HG03439 (cell line): ENCODE measurements around the gene GSK3B.

Experiments used
- ATAC-seq: cut with Tn5 transposase; IDR thresholded peaks from one replicate; pipeline ENCODE4 v1.9.1; 2021; ENCODE audit warnings: mild to moderate bottlenecking, moderate library complexity; ENCODE audit not compliant: unreplicated experiment

The GSK3B gene

GRCh38 chr3:119831022-119831421 lies 263.2 kb downstream of the GSK3B start:
- ATAC-seq: no peak

DNA sequence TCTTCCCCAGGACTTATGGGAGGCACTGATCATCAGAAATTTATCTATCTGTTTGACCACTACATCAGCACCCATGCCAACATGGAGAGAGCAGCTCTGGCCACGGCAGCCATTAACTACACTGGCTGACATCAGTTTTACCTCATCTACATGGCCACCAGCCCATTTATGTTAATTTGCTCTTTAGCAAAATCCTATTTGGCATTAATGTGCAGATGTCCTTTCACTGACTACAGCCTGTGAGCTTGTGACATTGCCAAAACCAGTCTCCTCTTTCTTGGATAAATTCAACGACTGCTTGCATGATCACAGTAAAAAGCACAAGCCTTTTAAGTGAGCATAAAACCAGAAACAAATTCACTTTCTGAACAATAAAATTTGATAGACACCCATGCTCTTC lies 264.8 kb downstream of the GSK3B start:
- no peak for ATAC-seq

DNA sequence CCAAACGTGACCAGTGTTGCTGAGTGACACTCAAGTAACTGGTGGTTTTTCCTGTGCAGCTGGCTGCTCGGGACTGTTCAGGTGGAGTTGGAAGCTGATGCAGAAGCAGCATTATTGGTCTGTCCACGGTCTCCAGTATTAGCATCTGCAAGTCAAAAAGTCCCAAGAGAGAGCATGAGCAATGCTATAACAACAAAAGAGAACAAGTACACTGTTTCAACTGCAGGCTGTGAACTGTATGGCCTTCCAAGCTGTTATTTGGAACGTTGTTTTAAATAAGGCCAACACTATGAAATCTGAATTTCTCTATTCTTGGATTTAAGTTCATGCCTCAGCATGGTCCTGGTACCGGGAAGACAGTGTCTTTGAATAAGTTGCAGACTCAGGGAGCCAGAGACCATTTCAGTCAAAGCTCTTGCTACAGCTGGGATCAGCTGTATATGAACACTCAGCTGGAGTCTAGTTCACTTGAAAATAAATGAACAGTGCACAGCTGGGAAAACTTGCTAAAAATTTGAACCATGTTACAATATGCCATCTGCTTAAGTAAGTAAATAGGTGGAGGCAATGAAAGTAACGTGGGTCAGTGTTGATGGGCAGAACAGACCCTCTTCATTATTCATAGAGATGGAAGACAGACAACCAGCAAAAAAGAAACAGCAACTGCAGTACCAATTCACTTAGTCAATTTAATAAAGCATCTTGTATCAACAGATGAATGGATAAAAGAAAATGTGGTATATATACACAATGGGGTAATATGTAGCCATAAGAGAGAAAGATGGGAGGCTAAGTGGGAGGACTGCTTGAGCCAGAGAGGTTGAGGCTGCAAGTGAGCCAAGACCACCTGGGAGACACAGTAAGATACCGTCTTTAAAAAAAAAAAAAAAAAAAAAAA lies 267.3 kb downstream of the GSK3B start:
- ATAC-seq: no peak

- ATAC-seq: no peak
Observed at GRCh38 chr3:119825820-119826219, 268.4 kb downstream of the GSK3B start.

DNA sequence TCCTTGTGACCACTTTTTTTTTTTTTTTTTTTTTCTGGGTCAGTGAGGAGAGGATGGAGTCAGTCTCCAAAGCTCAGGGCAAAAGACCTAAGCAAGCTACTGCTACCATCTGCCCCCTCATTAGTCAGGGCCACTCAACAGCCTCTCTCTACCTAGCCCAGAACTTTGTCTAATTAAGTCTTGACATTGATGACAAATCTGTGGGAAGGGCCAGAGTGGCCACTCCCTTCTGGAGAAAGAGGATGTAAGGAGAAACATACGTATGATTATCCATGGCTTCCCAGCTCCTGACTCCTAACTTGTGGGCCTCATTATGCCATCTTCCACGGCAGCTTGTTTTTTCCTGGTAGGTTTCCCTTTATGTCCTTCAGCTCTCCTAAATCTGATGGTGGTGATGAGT lies 274.4 kb downstream of the GSK3B start:
- no peak for ATAC-seq

- no peak for ATAC-seq
Observed at GRCh38 chr3:119818937-119819336, 275.3 kb downstream of the GSK3B start.

DNA sequence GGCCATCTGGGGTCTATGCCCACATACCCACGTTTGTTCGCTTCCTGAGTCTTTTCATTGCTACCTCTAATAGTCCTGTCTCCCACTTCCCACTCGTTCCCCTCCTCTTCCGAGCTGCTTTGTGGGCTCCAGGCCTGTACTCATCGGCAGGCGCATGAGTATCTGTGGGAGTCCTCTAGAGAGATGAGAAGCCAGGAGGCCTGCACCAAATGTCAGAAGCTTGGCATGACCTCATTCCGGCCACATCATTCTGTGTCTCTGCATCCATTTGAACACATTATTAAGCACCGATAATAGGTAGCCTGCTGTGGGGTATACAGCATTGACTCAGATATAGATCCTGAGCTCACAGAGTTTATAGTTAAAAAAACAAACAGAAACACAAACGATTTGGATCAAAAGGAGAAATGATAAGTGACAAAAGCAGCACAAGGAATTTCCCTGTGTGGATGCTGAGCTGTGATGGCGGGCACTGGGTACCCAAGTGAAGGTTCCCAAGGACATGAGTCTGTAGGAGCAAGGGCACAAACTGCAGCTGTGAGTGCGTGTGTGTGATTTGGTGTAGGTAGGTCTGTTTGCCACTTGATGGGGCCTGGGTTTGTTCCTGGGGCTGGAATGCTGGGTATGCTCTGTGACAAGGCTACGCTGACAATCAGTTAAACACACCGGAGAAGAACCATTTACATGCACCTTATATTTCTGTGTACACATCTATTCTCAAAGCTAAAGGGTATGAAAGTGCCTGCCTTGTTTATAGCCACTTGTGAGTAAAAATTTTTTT lies 276.5 kb downstream of the GSK3B start:
- no peak for ATAC-seq

DNA sequence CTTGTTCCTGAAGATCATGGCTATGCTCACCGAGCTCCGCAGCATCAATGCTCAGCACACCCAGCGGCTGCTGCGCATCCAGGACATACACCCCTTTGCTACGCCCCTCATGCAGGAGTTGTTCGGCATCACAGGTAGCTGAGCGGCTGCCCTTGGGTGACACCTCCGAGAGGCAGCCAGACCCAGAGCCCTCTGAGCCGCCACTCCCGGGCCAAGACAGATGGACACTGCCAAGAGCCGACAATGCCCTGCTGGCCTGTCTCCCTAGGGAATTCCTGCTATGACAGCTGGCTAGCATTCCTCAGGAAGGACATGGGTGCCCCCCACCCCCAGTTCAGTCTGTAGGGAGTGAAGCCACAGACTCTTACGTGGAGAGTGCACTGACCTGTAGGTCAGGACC lies 277.2 kb downstream of the GSK3B start:
- ATAC-seq: no peak

- ATAC-seq: no peak
Observed at GRCh38 chr3:119815716-119816115, 278.5 kb downstream of the GSK3B start.

- ATAC-seq: no peak
Observed at GRCh38 chr3:119812491-119813058, 281.7 kb downstream of the GSK3B start.

GRCh38 chr3:119810018-119810435 lies 284.2 kb downstream of the GSK3B start:
- peak; percentile 84 for ATAC-seq

- peak; percentile 28 for ATAC-seq
Observed at GRCh38 chr3:119809249-119810017, 284.8 kb downstream of the GSK3B start.

DNA sequence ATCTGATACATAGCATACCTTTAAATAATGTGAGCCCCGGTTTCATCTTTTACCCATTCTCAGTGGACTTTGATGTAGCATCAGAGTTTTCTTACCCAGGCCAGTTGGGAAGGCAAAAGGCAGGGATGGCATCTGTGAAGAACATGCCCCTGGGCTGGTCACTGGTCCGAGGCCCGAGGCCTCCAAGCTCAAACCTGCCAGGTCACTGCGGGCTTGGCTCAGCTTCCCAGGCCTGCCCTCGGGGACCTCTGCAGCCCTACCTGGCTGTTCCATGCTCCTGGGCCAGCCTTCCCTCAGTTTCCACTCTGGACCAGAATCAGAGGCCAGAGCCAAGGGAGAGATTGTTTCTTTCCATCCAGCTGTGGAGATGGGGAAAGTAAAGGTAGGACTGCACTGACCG lies 285.4 kb downstream of the GSK3B start:
- no peak for ATAC-seq

GRCh38 chr3:119808244-119808643 lies 286.0 kb downstream of the GSK3B start:
- ATAC-seq: no peak

- ATAC-seq: no peak
Observed at GRCh38 chr3:119800844-119801243, 293.4 kb downstream of the GSK3B start.

DNA sequence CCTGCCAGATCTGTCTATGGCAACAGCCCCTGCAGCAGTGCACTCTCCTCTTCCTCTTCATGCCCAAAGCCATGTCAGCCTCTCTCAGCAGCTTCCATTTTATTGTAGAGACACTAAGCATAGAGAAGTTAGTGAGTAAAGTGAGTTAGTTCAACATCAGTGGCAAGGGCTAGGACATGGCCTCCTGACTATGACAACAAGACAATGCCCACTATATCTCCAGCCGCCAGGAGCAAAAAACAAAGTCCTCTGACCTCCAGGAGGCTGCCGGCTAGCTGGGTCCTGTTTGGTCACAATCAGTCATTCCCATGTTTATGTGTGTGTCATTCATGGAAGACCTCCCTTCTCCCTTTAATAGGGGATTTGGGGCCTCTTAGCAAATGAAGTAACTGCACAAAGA lies 297.5 kb downstream of the GSK3B start:
- ATAC-seq: no peak

- no peak for ATAC-seq
Observed at GRCh38 chr3:119796368-119796767, 297.9 kb downstream of the GSK3B start.

DNA sequence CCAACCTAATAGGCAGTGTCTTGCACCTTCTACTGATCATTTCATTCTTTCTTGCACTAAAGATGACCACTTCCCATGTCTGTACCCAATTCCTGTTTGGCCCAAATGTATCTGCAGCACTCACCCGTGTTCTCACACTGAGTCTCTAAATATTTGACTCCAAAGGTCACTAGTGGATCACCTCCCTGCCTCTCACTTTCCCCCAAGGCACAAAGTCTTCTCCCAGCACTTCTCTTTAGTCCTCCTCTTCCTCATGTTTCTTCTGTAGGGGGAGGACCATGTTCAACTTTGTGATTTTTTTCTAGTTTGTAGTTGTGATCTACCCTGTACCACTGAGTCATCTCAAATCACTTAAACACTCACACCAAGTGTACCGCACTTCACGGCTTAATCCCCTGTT lies 298.4 kb downstream of the GSK3B start:
- no peak for ATAC-seq

GRCh38 chr3:119794971-119795612 lies 299.2 kb downstream of the GSK3B start:
- ATAC-seq: no peak

- ATAC-seq: no peak
Observed at GRCh38 chr3:119794401-119794800, 299.8 kb downstream of the GSK3B start.
